Activated naive CD4-positive, alpha-beta T cell treated with anti-CD3 and anti-CD28 coated beads for 36 hours (primary cell): ENCODE results near the gene CACNA2D3. TPM values are rescaled to one million over a fixed set of nuclear protein-coding genes. Genes with fewer than 3 reads are reported as not detected.

Experiments used
- CTCF ChIA-PET: fragments of 350-600 bp; sonication (Branson Sonifier 250); formaldehyde crosslinking; loops from one replicate; lab custom pipeline; 2021; ENCODE audit warnings: antibody characterized with exemption; lab: Charles Lee
- DNase-seq: peaks from one replicate; pipeline ENCODE4 v3.0.0-alpha.2; 2020
- H3K27ac Mint-ChIP-seq: one replicate; pipeline ENCODE4 v1.8.0; 2021; ENCODE audit warnings: mild to moderate bottlenecking, mixed read lengths
- H3K27me3 Mint-ChIP-seq: one replicate; pipeline ENCODE4 v1.8.0; 2021; ENCODE audit warnings: low read depth, mixed read lengths
- H3K36me3 Mint-ChIP-seq: one replicate; pipeline ENCODE4 v1.8.0; 2021; ENCODE audit warnings: low read depth, mixed read lengths
- H3K4me1 Mint-ChIP-seq: one replicate; pipeline ENCODE4 v1.8.0; 2021; ENCODE audit warnings: low read depth, mixed read lengths
- H3K4me3 Mint-ChIP-seq: one replicate; pipeline ENCODE4 v1.8.0; 2021; ENCODE audit warnings: mild to moderate bottlenecking, moderate library complexity, mixed read lengths
- H3K9me3 Mint-ChIP-seq: one replicate; pipeline ENCODE4 v1.8.0; 2021; ENCODE audit warnings: mixed read lengths
- intact Hi-C: fragments of 100-400 bp; cut with micrococcal nuclease; formaldehyde crosslinking; loops from one replicate; pipeline ENCODE4 v1.15.1; 2023
- total RNA-seq, 2 experiments: library from RNA; stranded (reverse); gene quantifications; one replicate each; pipeline ENCODE4 v1.2.3, GENCODE V29; 2021

The CACNA2D3 gene
- total RNA-seq, 2 experiments from 2014 or later: not detected

- no peak overlapping the region for H3K27ac Mint-ChIP-seq
- CTCF ChIA-PET: interaction anchor here (0.6 kb wide), 1 partner anchor 901 kb away, joined by 3 read pairs; no protein-coding TSS in a partner anchor
- no peaks in the 10 kb centered on the region for H3K27me3 Mint-ChIP-seq
- H3K9me3 Mint-ChIP-seq: no peaks in the 10 kb centered on the region
- no peaks in the 10 kb centered on the region for H3K36me3 Mint-ChIP-seq
- no peak for DNase-seq
- no peaks in the 10 kb centered on the region for H3K4me1 Mint-ChIP-seq
- intact Hi-C loops: no loop called here
- H3K4me3 Mint-ChIP-seq: no peak overlapping the region
Measured at GRCh38 chr3:54421943-54422342, 299.6 kb downstream of the CACNA2D3 start.

- Mint-ChIP-seq H3K4me3 (no peak overlapping the region), H3K27me3 (peaks cover 3% of the 10 kb centered on the region), H3K9me3 (no peaks in the 10 kb centered on the region), H3K36me3 (no peaks in the 10 kb centered on the region), H3K4me1 (no peaks in the 10 kb centered on the region), H3K27ac (no peak overlapping the region)
- no peak for DNase-seq
- CTCF ChIA-PET: interaction anchor here (0.7 kb wide), 1 partner anchor 1100 kb away, joined by 4 read pairs; no protein-coding TSS in a partner anchor
- intact Hi-C loops: no loop called here
Measured at GRCh38 chr3:54424292-54424691, 301.9 kb downstream of the CACNA2D3 start.

- H3K4me1 Mint-ChIP-seq: no peaks in the 10 kb centered on the region
- CTCF ChIA-PET: no interaction called here
Measured at GRCh38 chr3:54426381-54426780, 304.0 kb downstream of the CACNA2D3 start.

GRCh38 chr3:54427501-54427900 lies 305.1 kb downstream of the CACNA2D3 start:
- no peak for DNase-seq
- Mint-ChIP-seq H3K4me1 (no peaks in the 10 kb centered on the region), H3K9me3 (no peaks in the 10 kb centered on the region), H3K4me3 (no peak overlapping the region), H3K36me3 (no peaks in the 10 kb centered on the region), H3K27ac (no peak overlapping the region), H3K27me3 (peaks cover 3% of the 10 kb centered on the region)
- intact Hi-C loops: loop anchor here (5.0 kb wide), 2 partner anchors 755 to 1825 kb away; no protein-coding TSS in a partner anchor
- CTCF ChIA-PET: interaction anchor here (1.7 kb wide), 1 partner anchor 20 kb away, joined by 5 read pairs; no protein-coding TSS in a partner anchor

More at GRCh38 chr3:54426381-54426780, 304.0 kb downstream of the CACNA2D3 start:
- DNase-seq: no peak
- intact Hi-C loops: loop anchor here (5.0 kb wide), 2 partner anchors 756 to 1826 kb away; no protein-coding TSS in a partner anchor
- Mint-ChIP-seq H3K27me3 (peaks cover 3% of the 10 kb centered on the region), H3K4me3 (no peak overlapping the region), H3K9me3 (no peaks in the 10 kb centered on the region), H3K36me3 (no peaks in the 10 kb centered on the region), H3K27ac (no peak overlapping the region)

GRCh38 chr3:54427941-54428871 lies 305.9 kb downstream of the CACNA2D3 start:
- peaks cover 3% of the 10 kb centered on the region for H3K27me3 Mint-ChIP-seq
- H3K4me3 Mint-ChIP-seq: no peak overlapping the region
- H3K36me3 Mint-ChIP-seq: no peaks in the 10 kb centered on the region
- no peaks in the 10 kb centered on the region for H3K4me1 Mint-ChIP-seq
- no peak overlapping the region for H3K27ac Mint-ChIP-seq
- intact Hi-C loops: loop anchor here (5.0 kb wide), 2 partner anchors 754 to 1824 kb away; no protein-coding TSS in a partner anchor
- no peaks in the 10 kb centered on the region for H3K9me3 Mint-ChIP-seq
- DNase-seq: peak; percentile 67
- CTCF ChIA-PET: interaction anchor here (0.6 to 1.8 kb wide), 4 partner anchors 11 to 490 kb away, joined by 4 to 5 read pairs (median 4); no protein-coding TSS in a partner anchor

- H3K27ac Mint-ChIP-seq: no peak overlapping the region
- CTCF ChIA-PET: interaction anchor here (0.7 kb wide), 1 partner anchor 54 kb away, joined by 4 read pairs; no protein-coding TSS in a partner anchor
- peaks cover 2% of the 10 kb centered on the region for H3K9me3 Mint-ChIP-seq
Measured at GRCh38 chr3:54432975-54433374, 310.6 kb downstream of the CACNA2D3 start.

GRCh38 chr3:54433846-54434245 lies 311.5 kb downstream of the CACNA2D3 start:
- CTCF ChIA-PET: no interaction called here

More at GRCh38 chr3:54432975-54433374, 310.6 kb downstream of the CACNA2D3 start:
- H3K27me3 Mint-ChIP-seq: peaks cover 3% of the 10 kb centered on the region
- intact Hi-C loops: no loop called here
- DNase-seq: no peak
- no peaks in the 10 kb centered on the region for H3K4me1 Mint-ChIP-seq
- no peaks in the 10 kb centered on the region for H3K36me3 Mint-ChIP-seq
- H3K4me3 Mint-ChIP-seq: no peak overlapping the region

GRCh38 chr3:54434756-54435155 lies 312.4 kb downstream of the CACNA2D3 start:
- no peaks in the 10 kb centered on the region for H3K4me1 Mint-ChIP-seq
- CTCF ChIA-PET: no interaction called here
- intact Hi-C loops: no loop called here

More at GRCh38 chr3:54433846-54434245, 311.5 kb downstream of the CACNA2D3 start:
- Mint-ChIP-seq H3K4me3 (no peak overlapping the region), H3K27me3 (peaks cover under 1% of the 10 kb centered on the region), H3K36me3 (no peaks in the 10 kb centered on the region), H3K27ac (no peak overlapping the region), H3K4me1 (no peaks in the 10 kb centered on the region), H3K9me3 (peaks cover 2% of the 10 kb centered on the region)
- intact Hi-C loops: no loop called here
- DNase-seq: no peak

GRCh38 chr3:54437271-54437670 lies 314.9 kb downstream of the CACNA2D3 start:
- Mint-ChIP-seq H3K4me1 (no peaks in the 10 kb centered on the region), H3K27me3 (no peaks in the 10 kb centered on the region), H3K27ac (no peak overlapping the region), H3K36me3 (no peaks in the 10 kb centered on the region), H3K4me3 (no peak overlapping the region), H3K9me3 (peaks cover 3% of the 10 kb centered on the region)
- DNase-seq: no peak
- intact Hi-C loops: no loop called here
- CTCF ChIA-PET: no interaction called here

More at GRCh38 chr3:54434756-54435155, 312.4 kb downstream of the CACNA2D3 start:
- peaks cover 2% of the 10 kb centered on the region for H3K9me3 Mint-ChIP-seq
- no peak overlapping the region for H3K27ac Mint-ChIP-seq
- H3K27me3 Mint-ChIP-seq: no peaks in the 10 kb centered on the region
- DNase-seq: no peak
- no peaks in the 10 kb centered on the region for H3K36me3 Mint-ChIP-seq
- H3K4me3 Mint-ChIP-seq: no peak overlapping the region

- CTCF ChIA-PET: no interaction called here
- H3K4me3 Mint-ChIP-seq: no peak overlapping the region
- no peak for DNase-seq
- peaks cover 2% of the 10 kb centered on the region for H3K9me3 Mint-ChIP-seq
- H3K36me3 Mint-ChIP-seq: no peaks in the 10 kb centered on the region
- no peak overlapping the region for H3K27ac Mint-ChIP-seq
- H3K4me1 Mint-ChIP-seq: no peaks in the 10 kb centered on the region
- H3K27me3 Mint-ChIP-seq: peaks cover 7% of the 10 kb centered on the region
- intact Hi-C loops: no loop called here
Measured at GRCh38 chr3:54443561-54444161, 321.3 kb downstream of the CACNA2D3 start.

- no peak for DNase-seq
- Mint-ChIP-seq H3K27ac (no peak overlapping the region), H3K9me3 (peaks cover 1% of the 10 kb centered on the region), H3K36me3 (no peaks in the 10 kb centered on the region), H3K4me1 (no peaks in the 10 kb centered on the region), H3K4me3 (no peak overlapping the region), H3K27me3 (peaks cover 7% of the 10 kb centered on the region)
- CTCF ChIA-PET: no interaction called here
- intact Hi-C loops: no loop called here
Measured at GRCh38 chr3:54445630-54446029, 323.3 kb downstream of the CACNA2D3 start.

- CTCF ChIA-PET: no interaction called here
- no peak overlapping the region for H3K4me3 Mint-ChIP-seq
- intact Hi-C loops: no loop called here
- DNase-seq: no peak
- no peaks in the 10 kb centered on the region for H3K4me1 Mint-ChIP-seq
- H3K36me3 Mint-ChIP-seq: no peaks in the 10 kb centered on the region
- H3K9me3 Mint-ChIP-seq: peaks cover 5% of the 10 kb centered on the region
- H3K27ac Mint-ChIP-seq: no peak overlapping the region
- peaks cover 7% of the 10 kb centered on the region for H3K27me3 Mint-ChIP-seq
Measured at GRCh38 chr3:54447427-54447826, 325.1 kb downstream of the CACNA2D3 start.
